NOMO-1 treated with dmso at 0.1 percent for 144 hours (cell line): ENCODE measurements around the gene ASCC2.
"Not testable (repeated sequence)": the region's sequence is repeated elsewhere in the genome, so short reads cannot be mapped to it uniquely, and the experiment has no call there.

Source experiments
- DNase-seq: peaks from one replicate; lab custom pipeline; 2025; ENCODE audit not compliant: unreplicated experiment; lab: John Stamatoyannopoulos, UW

ASCC2 gene

DNA sequence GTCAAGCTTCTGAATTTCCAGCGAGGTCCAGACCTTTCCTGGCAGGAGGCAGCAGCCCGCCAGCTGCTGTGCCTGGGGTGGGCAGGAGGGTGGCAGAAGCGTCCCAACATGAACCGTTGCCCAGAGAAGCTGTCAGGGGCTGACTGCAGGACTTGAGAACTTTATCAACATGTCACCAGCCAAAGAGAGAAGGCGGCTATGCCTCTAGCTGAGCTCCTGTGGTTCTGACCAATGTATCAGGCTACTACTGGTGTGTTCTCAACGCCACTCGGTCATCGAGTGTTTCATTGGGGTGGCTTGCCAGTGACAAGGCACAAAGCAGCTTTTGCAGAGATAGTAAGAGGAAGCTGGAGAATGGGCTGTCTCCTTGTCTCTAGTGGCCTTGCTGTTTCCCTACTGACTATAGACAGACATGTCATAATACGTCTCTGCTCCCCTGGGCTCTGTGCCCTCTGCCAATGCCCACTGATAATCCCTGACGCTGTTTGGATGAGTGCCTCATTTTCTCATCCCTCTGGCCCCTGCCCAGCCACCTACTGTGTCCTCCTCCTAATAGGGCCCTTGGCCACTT, 17.6 kb upstream of the ASCC2 start:
- DNase-seq, result no peak

DNA sequence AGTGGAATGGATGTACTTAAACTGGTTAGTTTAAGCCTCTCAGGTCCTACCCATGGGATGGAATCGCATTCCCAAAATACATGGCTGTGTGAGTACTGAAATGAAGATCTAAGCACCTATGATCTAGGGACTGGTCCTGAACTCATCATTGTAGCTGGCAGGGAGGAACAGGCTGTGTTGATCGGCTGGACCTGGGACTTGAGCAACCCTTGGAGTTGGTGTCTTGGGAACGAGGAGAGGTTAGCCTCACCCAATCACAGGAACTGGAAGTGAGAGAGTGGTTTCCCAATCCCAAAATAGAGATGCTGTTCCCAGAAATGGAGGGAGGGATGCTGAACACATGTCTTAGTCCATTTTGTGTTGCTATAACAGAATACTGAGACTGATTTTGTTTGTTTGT, 16.4 kb upstream of the ASCC2 start:
- DNase-seq, result no peak

DNA sequence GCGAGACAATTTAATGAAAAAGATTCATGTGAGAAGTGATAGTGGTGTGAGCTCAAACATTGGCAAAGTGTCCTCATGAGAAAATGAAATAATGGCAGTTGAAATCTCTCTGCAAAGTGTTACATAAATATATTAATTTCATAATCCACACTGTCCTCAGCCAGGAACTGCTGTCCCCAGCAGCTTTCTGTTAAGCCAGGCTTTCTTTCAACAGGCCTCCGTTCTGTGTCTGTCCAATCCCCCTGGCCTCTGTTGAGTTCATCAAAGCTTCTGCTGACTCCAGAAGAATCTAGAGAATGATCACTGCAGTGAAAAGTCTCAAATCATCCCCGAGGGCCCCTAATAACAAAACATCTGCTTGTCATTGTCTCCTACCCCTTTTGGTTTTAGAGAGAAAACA, 10.0 kb upstream of the ASCC2 start:
- no peak for DNase-seq

DNA sequence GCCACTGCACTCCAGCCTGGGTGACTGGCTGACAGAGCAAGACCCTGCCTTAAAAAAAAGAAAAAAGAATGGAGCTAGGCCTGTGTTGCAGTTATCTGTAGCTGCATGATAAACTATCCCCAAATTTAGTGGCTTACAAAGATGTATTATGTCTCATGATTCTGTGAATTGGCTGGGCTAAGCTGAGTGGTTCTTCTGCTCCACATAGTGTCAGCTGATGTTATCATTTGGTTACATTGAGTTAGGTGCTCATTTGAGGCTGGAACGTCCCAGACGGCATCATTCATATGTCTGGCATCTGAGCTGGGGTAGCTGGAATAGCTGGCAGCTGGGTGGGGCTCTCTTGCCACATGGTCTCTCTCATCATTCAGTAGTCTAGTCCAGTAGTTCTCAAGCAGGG, 8.2 kb upstream of the ASCC2 start:
- DNase-seq, result no peak

DNA sequence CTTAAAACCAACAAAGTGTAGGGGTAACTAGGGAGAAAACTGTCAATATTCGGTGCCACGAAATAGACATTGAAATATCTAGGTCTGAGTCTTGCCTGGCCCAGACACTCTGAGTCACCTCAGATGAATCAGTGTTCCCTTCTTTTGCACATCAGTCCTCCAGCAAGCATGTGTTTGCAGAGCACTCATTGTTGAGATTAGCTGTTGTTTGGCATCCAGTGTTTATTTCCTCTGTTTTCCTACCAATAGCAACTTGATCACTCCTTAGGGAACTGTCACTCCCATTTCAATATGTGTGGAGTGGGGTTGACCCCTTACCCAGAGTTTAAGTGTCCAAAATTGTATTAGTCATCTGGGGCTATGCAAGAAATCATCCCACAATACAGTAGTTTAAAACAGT, 4.7 kb upstream of the ASCC2 start:
- no peak for DNase-seq

DNA sequence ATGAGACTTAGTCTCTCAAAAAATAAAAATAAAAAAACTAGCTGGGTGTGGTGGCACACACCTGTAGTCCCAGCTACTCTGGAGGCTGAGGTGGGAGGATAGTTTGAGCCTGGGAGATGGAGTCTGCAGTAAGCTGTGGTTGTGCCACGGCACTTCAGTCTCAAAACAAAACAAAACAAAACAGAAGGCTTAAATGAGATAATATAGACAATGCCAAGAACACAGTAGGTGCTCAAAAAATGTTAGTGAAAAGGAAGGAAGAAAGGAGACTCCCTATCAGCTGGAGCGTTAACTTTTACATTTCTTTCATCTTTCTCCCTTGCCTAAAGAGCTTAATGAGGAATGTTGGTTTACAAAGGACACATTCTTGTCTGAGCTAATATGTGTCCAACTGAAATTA, 4.1 kb upstream of the ASCC2 start:
- DNase-seq, result no peak

DNA sequence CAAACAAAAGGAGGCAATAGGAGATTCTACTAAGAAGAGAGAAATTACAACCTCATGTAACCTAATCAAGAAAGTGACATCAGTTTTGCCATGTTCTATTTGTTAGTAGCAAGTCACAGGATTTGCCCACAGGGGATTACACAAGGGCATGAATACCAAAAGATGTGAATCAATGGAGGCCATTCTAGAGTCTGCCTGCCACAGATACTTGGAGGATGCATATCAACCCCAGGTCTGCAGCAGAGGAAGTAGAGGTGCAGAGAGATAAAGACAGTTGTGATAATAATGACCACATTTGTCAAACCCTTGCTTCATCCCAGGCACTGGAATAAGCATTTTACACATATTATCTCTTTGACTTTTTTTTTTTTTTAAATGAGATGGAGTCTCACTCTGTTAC, 2.4 kb upstream of the ASCC2 start:
- DNase-seq, result no peak

DNA sequence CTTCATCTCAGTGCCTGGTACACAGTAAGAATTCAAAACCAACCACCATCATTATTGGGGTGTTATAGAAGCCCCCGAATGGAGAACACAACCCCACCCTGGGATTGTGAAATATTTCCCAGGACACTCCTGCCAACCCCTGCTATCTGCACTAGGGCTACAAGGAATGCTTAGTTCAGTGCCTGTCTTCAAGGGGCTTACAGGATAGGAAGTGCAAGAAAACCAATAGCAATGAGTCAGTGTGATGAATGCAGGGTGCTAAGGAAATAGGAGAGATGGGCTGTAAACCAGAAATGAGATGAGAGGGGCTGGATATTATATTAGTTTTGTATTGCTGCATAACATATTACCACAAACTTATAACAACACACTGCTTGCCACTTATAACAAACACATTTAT, 965 bp upstream of the ASCC2 start:
- DNase-seq, result no peak

DNA sequence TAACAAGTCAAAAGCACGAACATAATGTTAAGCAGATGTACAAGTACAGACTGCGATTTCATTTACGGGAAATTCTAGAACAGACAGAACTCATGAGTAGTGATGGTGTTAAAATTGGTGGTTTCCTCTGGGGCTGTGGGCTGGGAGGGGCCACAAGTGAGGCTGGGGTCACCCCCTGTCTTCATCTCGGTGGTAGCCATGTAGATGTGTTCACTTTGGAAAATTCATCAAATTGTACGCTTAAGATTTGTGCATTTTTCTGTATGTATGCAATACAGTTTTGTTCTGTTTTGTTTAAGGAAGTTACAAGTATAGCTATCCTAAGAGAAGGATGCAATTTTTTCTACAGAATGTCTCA, 504 bp upstream of the ASCC2 start:
- no peak for DNase-seq

DNA sequence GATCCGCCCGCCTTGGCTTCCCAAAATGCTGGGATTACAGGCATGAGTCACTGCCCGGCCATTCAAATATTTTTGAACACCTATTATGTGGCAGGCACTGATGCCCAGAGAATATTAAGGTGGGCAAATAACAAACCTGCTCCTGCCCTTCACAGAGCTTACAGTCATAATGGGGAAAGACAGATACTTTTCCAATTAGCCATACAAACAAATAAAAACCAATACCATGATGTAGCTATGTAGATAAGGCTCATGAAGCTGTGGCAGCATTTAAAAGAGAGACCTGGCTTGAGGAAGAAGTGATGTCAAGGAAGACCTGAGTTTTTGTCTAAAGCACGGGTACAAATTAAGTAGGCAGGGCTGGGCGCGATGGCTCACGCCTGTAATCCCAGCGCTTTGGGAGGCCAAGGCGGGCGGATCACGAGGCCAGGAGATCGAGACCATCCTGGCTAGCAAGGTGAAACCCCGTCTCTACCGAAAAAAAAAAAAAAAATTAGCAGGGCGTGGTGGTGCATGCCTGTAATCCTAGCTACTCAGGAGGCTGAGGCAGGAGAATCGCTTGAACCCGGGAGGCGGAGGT, 1.2 kb downstream of the ASCC2 start:
- not testable (repeated sequence) for DNase-seq

DNA sequence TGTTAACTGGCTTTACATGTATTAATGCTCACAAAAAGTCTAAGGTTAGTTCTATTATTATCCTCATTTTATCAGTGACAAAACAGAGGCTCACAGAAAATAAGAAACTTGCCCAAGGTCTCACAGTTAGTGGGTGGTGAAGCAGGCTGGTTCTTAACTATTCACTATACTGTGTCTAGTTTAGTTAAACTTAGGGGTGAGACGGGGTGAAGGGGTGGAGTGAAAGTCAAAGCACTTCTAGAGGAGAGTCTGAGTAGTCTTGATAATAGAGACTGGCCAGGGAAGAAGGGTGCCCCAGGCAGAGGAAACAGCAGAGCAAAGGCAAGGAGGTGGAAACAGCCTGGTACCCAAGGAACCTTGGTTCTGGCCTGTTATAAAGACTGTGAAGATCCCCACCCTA, 4.0 kb downstream of the ASCC2 start:
- no peak for DNase-seq

DNA sequence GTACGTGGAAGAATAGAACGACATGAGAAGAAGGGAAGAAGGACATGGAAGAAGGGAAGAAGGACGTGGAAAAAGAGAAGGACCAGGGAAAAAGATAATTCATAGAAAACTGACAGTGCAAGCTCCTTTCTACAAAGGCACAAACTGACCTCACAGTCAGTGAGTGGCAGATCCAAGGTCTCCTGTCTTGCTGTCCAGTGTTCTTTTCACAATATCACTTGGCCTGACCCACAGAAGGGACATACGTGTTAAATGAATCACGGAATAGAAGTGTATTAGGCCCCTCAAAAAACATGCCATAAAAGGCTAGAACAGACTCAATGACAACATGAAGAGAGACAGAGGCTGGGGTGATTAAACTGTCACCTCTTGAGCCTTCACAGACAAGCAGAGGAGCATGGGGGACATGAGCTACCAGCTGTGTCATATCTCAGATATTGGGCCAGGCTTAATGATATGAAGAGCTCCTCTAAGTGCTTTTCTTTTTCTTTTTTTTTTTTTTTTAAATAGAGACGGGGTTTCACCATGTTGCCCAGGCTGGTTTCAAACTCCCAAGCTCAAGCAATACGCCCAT, 4.6 kb downstream of the ASCC2 start:
- DNase-seq, result no peak

DNA sequence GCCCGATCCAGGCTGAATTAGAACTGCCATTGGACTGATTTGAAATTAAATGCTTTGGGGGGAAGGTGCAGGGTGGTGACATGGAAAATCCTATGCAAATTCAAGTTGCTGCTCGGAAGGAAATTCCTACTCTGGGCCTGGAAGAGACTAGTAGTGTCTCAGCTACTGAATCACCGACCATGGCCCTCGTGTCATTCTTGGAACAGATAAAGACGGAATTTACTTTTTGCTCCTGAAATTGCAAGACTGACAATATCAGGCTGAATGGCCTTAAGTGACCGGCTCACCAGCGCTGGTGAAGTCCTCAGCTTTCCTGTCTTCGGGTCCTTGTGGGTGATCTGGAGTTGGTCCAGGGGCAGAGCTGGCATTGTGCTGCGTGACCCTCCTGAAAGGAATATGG, 6.1 kb downstream of the ASCC2 start:
- DNase-seq, result no peak

DNA sequence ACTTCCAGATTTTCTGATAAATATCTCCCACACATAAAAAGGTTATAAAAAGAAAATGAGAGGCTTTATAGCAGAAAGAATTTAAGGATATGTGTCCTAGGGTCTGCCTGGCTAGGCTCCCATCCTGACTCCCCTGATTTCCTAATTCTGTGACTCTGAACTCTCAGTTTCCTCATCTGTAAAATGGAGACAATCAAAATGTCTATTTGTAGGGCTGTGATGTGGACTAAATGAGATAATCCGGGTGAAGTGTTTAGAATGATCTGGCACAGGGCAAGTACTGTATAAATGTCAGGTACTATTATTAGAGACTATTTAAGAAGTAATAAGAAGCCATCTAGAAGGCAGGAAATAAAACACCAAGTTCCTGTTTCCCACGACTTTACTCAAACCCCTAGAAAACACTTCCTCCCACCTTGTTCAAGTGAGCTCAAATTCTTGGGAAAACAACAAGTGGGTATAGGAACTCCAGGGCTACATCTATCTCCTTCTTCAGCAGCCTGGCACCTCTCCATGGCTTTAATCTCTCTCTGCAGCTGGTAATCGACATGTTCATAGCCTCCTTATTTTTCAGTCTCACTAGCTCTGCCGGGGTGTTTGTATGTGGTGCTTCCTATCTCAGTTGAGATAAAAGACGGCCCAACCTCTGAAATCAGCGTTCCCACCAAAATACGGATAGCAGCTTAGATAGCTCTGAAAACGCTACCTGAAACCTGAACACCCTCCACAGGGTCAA, 6.7 kb downstream of the ASCC2 start:
- DNase-seq, result no peak

DNA sequence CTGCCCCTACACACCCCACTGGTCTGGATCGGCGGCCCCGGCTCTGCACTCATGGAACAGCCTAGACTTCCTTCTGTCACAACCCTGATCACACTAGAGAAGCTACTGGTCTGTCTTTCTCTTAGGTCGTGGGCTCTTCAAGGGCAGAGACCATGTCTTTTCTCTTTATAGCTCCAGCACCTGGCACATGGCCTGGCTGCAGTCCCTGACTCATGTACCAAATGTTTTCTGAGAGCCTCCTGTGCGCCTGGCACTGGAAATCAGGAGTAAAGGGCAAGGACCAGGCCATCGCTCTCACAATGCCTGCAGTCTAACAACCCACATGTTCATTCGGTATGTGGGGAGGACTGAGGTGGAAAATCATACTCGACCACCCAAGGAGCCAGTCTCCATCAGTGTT, 7.5 kb downstream of the ASCC2 start:
- DNase-seq, result no peak

DNA sequence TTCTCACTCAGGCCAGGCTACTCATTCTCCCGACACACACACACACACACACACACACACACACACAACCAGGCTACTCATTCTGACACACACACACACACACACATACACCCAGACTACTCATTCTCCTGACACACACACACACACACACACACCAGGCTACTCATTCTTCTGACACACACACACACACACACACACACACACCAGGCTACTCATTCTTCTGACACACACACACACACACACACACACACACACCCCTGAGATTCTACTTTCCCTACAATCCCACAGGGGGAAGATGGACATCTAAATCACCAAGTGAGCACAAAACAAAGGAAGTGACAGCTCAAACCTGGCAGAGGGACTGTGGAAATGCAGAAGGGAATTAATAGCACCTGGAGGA, 10.3 kb downstream of the ASCC2 start:
- DNase-seq, result not testable (repeated sequence)

DNA sequence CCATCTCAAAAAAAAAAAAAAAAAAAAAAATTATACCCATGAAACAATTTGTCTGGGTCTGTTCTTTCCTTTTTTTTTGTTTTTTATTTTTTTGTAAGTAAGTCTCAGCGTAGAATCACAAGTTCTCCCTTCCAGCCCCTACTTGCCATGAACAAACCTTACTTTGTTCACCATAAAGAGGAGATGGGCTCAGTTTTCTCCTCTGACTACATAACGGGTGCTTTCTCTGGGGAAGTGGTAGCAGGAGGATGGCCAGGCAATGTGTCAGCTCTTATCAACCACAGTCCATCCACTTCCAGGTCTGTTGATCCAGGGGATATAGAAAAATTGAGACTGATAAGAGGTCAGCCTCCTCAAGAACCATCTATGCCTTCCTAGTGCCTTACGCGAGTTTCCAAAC, 11.0 kb downstream of the ASCC2 start:
- no peak for DNase-seq

DNA sequence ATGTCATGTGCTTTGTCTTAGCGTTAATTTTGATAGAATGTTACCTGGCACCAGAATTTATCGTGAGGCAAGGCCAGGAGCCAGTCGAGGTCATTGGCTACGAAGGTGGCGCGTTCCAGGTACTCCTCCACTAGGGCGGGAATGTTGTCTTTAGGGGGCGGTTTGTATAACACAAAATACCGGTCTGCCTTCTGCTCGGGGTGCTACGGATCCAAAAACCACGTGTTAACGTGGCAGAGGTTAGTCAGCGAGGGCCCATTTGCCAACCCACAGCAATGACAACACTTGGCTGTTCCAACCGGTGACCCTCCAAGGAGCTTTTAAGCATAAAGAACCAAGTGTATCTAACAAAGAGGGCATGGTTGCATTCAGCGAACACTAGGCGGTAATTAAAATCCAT, 12.5 kb downstream of the ASCC2 start:
- DNase-seq, result no peak

DNA sequence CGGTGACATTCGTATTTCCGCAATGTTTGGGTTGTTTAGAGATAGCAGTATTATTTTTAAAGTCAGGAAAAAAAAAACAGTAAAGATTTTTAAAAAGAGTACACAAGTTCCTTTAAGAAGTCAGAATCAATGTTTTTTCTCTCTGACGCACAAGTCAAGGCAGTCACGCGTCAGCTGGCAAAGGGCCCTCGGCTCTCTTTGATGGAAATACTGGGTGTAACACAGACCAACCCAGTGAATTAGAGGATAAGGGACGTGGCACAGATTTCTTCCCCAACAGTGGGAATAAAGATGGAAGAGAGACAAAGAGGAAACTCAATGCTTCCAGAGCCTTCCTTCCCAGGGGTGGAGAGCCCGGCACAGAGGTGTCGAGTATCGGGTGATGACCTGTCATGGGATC, 13.4 kb downstream of the ASCC2 start:
- DNase-seq, result no peak

DNA sequence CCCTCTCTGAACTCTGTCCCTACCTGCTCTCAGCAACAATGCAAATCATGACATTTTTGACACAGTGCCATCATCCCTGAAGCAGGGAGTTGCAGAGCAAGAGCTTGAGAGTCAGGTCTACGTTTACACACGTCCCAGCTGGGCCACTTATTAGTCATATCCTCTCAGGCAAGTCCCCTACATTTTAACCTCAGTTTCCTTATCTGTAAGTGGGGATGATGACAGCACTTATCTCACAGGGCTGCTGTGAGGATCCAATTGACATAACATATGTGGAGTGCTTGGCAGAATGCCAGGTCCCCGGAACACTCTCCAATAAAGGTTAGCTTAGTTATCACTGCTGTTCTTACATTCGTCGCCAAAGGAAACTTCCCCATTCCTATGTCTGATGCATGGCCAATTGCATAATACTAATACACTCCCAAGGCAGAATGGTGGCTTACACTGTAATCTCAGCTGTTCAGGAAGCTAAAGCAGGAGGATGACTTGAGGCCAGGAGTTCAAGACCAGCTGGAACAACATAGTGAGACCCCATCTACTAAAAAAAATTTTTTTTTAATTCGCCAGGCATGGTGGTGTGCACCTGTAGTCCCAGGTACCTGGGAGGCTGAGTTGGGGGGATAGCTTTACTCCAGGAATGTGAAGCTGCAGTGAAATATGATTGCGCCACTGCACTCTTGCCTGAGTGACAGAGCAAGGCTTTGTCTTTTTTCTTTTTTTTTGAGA, 16.6 kb downstream of the ASCC2 start:
- DNase-seq, result peak; percentile 67

DNA sequence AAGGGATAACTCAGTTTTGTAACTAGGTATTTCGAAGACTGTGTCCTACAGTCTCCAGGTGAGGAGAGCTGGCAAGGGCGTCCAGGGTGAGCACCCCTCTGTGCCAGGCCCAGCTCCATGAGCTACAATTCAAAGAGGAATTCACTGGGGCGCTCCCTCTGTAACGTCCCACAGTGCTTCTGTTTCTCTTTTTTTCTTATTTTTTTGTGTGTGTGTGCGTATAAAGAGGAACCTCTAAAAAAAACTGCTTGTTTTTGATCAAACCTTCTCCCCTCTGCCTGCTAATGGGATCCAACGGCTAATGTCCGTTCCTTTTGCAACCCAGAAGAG, 17.1 kb downstream of the ASCC2 start:
- no peak for DNase-seq

DNA sequence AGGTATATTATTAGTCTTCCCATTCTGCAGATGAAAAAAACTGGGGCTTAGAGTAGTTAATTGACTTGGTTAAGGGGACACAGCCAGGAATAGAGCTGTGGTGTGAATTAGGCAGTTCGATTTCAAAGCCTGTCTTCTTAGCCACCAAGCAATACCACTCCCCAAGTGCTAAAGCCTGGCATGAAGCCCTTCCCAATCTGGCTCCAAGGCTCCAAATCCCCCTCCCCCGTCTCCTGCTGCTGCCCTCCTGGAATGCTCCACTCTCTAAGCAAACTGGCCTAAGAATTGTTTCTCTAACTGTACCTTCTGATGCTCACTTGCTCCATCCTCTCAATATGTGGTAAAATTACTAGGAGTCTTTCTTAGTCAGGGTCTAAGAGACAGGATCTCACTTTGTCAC, 18.6 kb downstream of the ASCC2 start:
- DNase-seq, result no peak
